HepG2 (cell line): ENCODE measurements around the gene SLC25A10. TPM values are rescaled to one million over a fixed set of nuclear protein-coding genes. Genes with fewer than 3 reads are reported as not detected.
A peak's percentile ranks its signal among the peaks of the same experiment; 100 is the strongest.

Experiments used
- CAMTA2 ChIP-seq: sonication (generic); formaldehyde crosslinking; IDR thresholded peaks from 2 replicates; pipeline ENCODE4 v1.4.0; 2020; ENCODE audit warnings: mild to moderate bottlenecking, missing genetic modification reagents, borderline replicate concordance
- GABPB1 ChIP-seq: IDR thresholded peaks from 2 replicates; pipeline ENCODE4 v1.6.1; 2016; ENCODE audit warnings: mild to moderate bottlenecking, missing genetic modification reagents, moderate library complexity, missing compliant biosample characterization
- GPN1 ChIP-seq: sonication (generic); formaldehyde crosslinking; IDR thresholded peaks from 2 replicates; pipeline ENCODE4 v1.5.1; 2020; ENCODE audit warnings: missing genetic modification reagents, borderline replicate concordance
- GTF2F1 ChIP-seq: fragments of 150-350 bp; IDR thresholded peaks from 2 replicates; pipeline ENCODE4 v1.6.1; 2014; ENCODE audit warnings: low read length
- KLF6 ChIP-seq: IDR thresholded peaks from 2 replicates; pipeline ENCODE4 v1.8.0; 2016; ENCODE audit warnings: missing biosample characterization, missing genetic modification reagents
- PITX1 ChIP-seq: sonication (generic); formaldehyde crosslinking; IDR thresholded peaks from 2 replicates; pipeline ENCODE4 v1.5.1; 2020; ENCODE audit warnings: mild to moderate bottlenecking, missing genetic modification reagents
- SALL1 ChIP-seq: sonication (generic); formaldehyde crosslinking; IDR thresholded peaks from 2 replicates; pipeline ENCODE4 v1.8.0; 2022; ENCODE audit warnings: mild to moderate bottlenecking, missing genetic modification reagents
- SYNCRIP ChIP-seq: fragments of 200-400 bp; formaldehyde crosslinking; IDR thresholded peaks from 2 replicates; pipeline ENCODE4 v1.6.1; 2018; ENCODE audit warnings: mild to moderate bottlenecking, low read depth, low read length; ENCODE audit not compliant: insufficient read depth
- TEAD2 ChIP-seq: sonication (generic); formaldehyde crosslinking; IDR thresholded peaks from 2 replicates; pipeline ENCODE4 v1.9.0; 2021; ENCODE audit warnings: missing genetic modification reagents
- ZMYM4 ChIP-seq: sonication (generic); formaldehyde crosslinking; IDR thresholded peaks from 2 replicates; pipeline ENCODE4 v1.8.1; 2023; ENCODE audit warnings: mild to moderate bottlenecking, missing genetic modification reagents
- ZNF230 ChIP-seq: sonication (generic); formaldehyde crosslinking; IDR thresholded peaks from 2 replicates; pipeline ENCODE4 v1.4.0; 2020; ENCODE audit warnings: mild to moderate bottlenecking, missing genetic modification reagents
- ZNF431 ChIP-seq: sonication (generic); formaldehyde crosslinking; IDR thresholded peaks from 2 replicates; pipeline ENCODE4 v1.9.0; 2022; ENCODE audit warnings: missing genetic modification reagents, low read depth, mild to moderate bottlenecking, borderline replicate concordance
- ZNF550 ChIP-seq: sonication (generic); formaldehyde crosslinking; IDR thresholded peaks from 2 replicates; pipeline ENCODE4 v1.4.0; 2020; ENCODE audit warnings: mild to moderate bottlenecking, missing genetic modification reagents, borderline replicate concordance
- polyA plus RNA-seq, 8 experiments: library from polyadenylated mRNA; depleted of rRNA in 3 of 8; stranded (reverse) in 7 of 8; unstranded in 1 of 8; fragments of >200 nt; fragmentation: Illumina TruSeq in 4 of 8; extraction: Trizol in 4 of 8; gene quantifications; 2 replicates each; pipeline versions ENCODE4 v1.2.1 to v1.2.3, GENCODE V29; 2011 to 2016; ENCODE audit warnings: low read depth in 4 of 8, missing spikeins in 1 of 8, mixed read lengths in 1 of 8; ENCODE audit not compliant: insufficient read depth in 1 of 8
- total RNA-seq, 5 experiments: library from RNA; depleted of rRNA; stranded (reverse); fragments of >200 nt; fragmentation: Illumina TruSeq; extraction: Trizol; gene quantifications; 2 replicates each; pipeline ENCODE4 v1.2.3, GENCODE V29; 2016; ENCODE audit warnings: low read depth in 1 of 5
- TF ChIP-seq, protein P1 (sequence below): sonication (generic); formaldehyde crosslinking; IDR thresholded peaks from 2 replicates; pipeline ENCODE4 v1.5.0; 2020; ENCODE audit warnings: mild to moderate bottlenecking, missing genetic modification reagents, borderline replicate concordance
- TF ChIP-seq, protein P2 (sequence below): sonication (generic); formaldehyde crosslinking; IDR thresholded peaks from 2 replicates; pipeline ENCODE4 v1.4.0; 2020; ENCODE audit warnings: low read depth, missing genetic modification reagents
- TF ChIP-seq, protein P3 (sequence below): sonication (generic); formaldehyde crosslinking; IDR thresholded peaks from 2 replicates; pipeline ENCODE4 v1.5.0; 2020; ENCODE audit warnings: missing genetic modification reagents

Gene SLC25A10
- total and polyA plus RNA-seq, 2 of the 13 experiments (the other 11 are each of a cell fraction or from before 2014, with no cell fraction given): 46.5 to 140 TPM

DNA sequence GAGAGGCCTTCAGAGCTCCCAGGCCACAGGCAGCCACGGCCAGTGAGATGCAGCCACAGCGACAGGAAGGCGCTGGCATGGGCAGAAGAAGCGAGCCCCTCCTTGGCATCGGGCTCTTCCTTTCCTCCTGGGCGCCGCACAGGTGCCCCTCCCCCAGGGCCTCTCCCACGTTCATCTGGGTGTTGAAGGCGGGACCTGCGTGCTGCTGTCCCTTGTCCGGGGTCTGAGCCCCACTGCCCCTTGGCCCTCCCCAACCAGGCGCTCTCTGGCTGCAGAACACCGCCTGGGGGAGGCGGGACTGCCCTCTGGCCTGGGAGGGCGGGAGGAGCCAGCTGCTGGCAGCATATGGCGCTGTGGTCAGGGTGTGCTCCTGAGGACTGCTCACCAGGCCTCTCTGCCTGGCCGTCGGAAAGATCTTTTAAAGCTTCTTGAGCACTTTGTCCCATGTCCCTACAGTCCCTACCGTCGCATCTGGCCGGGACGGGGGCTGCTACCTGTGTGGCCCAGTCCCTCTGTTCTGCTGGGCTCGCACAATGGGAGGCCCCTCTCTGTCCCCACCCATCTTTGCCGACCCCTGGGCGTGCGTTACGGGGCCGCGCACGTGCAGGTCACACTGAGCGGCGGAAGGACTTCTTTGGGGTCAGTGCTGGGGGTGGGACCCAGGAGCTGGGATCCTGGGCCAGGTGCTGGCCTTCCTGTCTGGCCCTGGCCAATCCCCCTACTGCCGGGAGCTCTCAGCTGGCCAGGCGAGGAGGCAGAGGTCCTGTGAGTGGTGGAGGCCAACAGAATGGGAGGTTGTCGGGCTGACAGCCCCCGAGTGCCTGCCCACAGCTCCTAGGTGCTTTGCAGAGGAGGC is 1.7 kb downstream of the SLC25A10 start (continued):
- TF ChIP-seq, protein P1, sequence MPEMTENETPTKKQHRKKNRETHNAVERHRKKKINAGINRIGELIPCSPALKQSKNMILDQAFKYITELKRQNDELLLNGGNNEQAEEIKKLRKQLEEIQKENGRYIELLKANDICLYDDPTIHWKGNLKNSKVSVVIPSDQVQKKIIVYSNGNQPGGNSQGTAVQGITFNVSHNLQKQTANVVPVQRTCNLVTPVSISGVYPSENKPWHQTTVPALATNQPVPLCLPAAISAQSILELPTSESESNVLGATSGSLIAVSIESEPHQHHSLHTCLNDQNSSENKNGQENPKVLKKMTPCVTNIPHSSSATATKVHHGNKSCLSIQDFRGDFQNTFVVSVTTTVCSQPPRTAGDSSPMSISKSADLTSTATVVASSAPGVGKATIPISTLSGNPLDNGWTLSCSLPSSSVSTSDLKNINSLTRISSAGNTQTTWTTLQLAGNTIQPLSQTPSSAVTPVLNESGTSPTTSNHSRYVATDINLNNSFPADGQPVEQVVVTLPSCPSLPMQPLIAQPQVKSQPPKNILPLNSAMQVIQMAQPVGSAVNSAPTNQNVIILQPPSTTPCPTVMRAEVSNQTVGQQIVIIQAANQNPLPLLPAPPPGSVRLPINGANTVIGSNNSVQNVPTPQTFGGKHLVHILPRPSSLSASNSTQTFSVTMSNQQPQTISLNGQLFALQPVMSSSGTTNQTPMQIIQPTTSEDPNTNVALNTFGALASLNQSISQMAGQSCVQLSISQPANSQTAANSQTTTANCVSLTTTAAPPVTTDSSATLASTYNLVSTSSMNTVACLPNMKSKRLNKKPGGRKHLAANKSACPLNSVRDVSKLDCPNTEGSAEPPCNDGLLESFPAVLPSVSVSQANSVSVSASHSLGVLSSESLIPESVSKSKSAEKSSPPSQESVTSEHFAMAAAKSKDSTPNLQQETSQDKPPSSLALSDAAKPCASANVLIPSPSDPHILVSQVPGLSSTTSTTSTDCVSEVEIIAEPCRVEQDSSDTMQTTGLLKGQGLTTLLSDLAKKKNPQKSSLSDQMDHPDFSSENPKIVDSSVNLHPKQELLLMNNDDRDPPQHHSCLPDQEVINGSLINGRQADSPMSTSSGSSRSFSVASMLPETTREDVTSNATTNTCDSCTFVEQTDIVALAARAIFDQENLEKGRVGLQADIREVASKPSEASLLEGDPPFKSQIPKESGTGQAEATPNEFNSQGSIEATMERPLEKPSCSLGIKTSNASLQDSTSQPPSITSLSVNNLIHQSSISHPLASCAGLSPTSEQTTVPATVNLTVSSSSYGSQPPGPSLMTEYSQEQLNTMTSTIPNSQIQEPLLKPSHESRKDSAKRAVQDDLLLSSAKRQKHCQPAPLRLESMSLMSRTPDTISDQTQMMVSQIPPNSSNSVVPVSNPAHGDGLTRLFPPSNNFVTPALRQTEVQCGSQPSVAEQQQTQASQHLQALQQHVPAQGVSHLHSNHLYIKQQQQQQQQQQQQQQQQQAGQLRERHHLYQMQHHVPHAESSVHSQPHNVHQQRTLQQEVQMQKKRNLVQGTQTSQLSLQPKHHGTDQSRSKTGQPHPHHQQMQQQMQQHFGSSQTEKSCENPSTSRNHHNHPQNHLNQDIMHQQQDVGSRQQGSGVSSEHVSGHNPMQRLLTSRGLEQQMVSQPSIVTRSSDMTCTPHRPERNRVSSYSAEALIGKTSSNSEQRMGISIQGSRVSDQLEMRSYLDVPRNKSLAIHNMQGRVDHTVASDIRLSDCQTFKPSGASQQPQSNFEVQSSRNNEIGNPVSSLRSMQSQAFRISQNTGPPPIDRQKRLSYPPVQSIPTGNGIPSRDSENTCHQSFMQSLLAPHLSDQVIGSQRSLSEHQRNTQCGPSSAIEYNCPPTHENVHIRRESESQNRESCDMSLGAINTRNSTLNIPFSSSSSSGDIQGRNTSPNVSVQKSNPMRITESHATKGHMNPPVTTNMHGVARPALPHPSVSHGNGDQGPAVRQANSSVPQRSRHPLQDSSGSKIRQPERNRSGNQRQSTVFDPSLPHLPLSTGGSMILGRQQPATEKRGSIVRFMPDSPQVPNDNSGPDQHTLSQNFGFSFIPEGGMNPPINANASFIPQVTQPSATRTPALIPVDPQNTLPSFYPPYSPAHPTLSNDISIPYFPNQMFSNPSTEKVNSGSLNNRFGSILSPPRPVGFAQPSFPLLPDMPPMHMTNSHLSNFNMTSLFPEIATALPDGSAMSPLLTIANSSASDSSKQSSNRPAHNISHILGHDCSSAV (CRISPR knock-in tag): no peak
- TF ChIP-seq GABPB1 (CRISPR knock-in tag): peak; percentile 96
- no peak for TF ChIP-seq GTF2F1
- no peak for TF ChIP-seq ZNF550 (CRISPR knock-in tag)
- TF ChIP-seq TEAD2: 0 out of 2 replicates have a peak, but pooled peaks have one; percentile 9
- TF ChIP-seq, protein P2, sequence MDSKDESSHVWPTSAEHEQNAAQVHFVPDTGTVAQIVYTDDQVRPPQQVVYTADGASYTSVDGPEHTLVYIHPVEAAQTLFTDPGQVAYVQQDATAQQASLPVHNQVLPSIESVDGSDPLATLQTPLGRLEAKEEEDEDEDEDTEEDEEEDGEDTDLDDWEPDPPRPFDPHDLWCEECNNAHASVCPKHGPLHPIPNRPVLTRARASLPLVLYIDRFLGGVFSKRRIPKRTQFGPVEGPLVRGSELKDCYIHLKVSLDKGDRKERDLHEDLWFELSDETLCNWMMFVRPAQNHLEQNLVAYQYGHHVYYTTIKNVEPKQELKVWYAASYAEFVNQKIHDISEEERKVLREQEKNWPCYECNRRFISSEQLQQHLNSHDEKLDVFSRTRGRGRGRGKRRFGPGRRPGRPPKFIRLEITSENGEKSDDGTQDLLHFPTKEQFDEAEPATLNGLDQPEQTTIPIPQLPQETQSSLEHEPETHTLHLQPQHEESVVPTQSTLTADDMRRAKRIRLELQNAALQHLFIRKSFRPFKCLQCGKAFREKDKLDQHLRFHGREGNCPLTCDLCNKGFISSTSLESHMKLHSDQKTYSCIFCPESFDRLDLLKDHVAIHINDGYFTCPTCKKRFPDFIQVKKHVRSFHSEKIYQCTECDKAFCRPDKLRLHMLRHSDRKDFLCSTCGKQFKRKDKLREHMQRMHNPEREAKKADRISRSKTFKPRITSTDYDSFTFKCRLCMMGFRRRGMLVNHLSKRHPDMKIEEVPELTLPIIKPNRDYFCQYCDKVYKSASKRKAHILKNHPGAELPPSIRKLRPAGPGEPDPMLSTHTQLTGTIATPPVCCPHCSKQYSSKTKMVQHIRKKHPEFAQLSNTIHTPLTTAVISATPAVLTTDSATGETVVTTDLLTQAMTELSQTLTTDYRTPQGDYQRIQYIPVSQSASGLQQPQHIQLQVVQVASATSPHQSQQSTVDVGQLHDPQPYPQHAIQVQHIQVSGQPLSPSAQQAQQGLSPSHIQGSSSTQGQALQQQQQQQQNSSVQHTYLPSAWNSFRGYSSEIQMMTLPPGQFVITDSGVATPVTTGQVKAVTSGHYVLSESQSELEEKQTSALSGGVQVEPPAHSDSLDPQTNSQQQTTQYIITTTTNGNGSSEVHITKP (CRISPR knock-in tag): peak; percentile 8; the same call in 1 of the 2 replicates
- peak; percentile 94 for TF ChIP-seq ZNF230
- TF ChIP-seq GPN1: no peak
- TF ChIP-seq SALL1: no peak; the same call in 1 of the 2 replicates
- TF ChIP-seq PITX1 (CRISPR knock-in tag): peak; percentile 81
- peak; percentile 76 for TF ChIP-seq CAMTA2 (CRISPR knock-in tag)
- TF ChIP-seq, protein P3, sequence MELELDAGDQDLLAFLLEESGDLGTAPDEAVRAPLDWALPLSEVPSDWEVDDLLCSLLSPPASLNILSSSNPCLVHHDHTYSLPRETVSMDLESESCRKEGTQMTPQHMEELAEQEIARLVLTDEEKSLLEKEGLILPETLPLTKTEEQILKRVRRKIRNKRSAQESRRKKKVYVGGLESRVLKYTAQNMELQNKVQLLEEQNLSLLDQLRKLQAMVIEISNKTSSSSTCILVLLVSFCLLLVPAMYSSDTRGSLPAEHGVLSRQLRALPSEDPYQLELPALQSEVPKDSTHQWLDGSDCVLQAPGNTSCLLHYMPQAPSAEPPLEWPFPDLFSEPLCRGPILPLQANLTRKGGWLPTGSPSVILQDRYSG (CRISPR knock-in tag): no peak
- peak; percentile 84 for TF ChIP-seq ZNF431 (CRISPR knock-in tag)
- TF ChIP-seq ZMYM4 (CRISPR knock-in tag): peak; percentile 57
- TF ChIP-seq KLF6: peak; percentile 85; the same call in 1 of the 2 replicates
- no peak for TF ChIP-seq SYNCRIP
